NCI-H226 (cell line): ENCODE data around the gene GJB4.
"Not testable (repeated sequence)": the region's sequence is repeated elsewhere in the genome, so short reads cannot be mapped to it uniquely, and the experiment has no call there.

Experiments used
- DNase-seq: peaks from one replicate; pipeline ENCODE4 v3.0.0-alpha.2; 2015

GJB4 gene

GRCh38 chr1:34746785-34747637 is 12.5 kb upstream of the GJB4 start:
- DNase-seq: no peak

GRCh38 chr1:34747638-34747941 is 11.9 kb upstream of the GJB4 start:
- no peak for DNase-seq

- DNase-seq: no peak
Measured at GRCh38 chr1:34749992-34750391, 9.5 kb upstream of the GJB4 start.

GRCh38 chr1:34750610-34751009 is 8.9 kb upstream of the GJB4 start:
- DNase-seq: no peak

GRCh38 chr1:34753163-34753562 is 6.4 kb upstream of the GJB4 start:
- no peak for DNase-seq

GRCh38 chr1:34754964-34755637 is 4.4 kb upstream of the GJB4 start, which contains the start of gene GJB5:
GJB5 (plus strand) TSS chr1:34755047; CDS start chr1:34757331, 2,284 bp downstream.
- no peak for DNase-seq

- no peak for DNase-seq
Measured at GRCh38 chr1:34755961-34756360, 3.6 kb upstream of the GJB4 start.

- DNase-seq: no peak
Measured at GRCh38 chr1:34757386-34757785, 2.2 kb upstream of the GJB4 start.

GRCh38 chr1:34758751-34759150 is 789 bp upstream of the GJB4 start:
- DNase-seq: no peak

GRCh38 chr1:34761176-34761761 is 1.7 kb downstream of the GJB4 start:
- DNase-seq: no peak

GRCh38 chr1:34761776-34762307 is 2.3 kb downstream of the GJB4 start:
- no peak for DNase-seq

GRCh38 chr1:34762474-34763141 is 3.1 kb downstream of the GJB4 start:
- peak; percentile 55 for DNase-seq

GRCh38 chr1:34763142-34763781 is 3.7 kb downstream of the GJB4 start:
- peak; percentile 75 for DNase-seq

GRCh38 chr1:34768856-34769255 is 9.3 kb downstream of the GJB4 start:
- DNase-seq: no peak

- DNase-seq: no peak
Measured at GRCh38 chr1:34770891-34771504, 11.5 kb downstream of the GJB4 start.

GRCh38 chr1:34771573-34772371 is 12.2 kb downstream of the GJB4 start:
- DNase-seq: no peak

GRCh38 chr1:34773114-34773513 is 13.6 kb downstream of the GJB4 start:
- not testable (repeated sequence) for DNase-seq

- no peak for DNase-seq
Measured at GRCh38 chr1:34774957-34775356, 15.4 kb downstream of the GJB4 start.

GRCh38 chr1:34776911-34777310 is 17.4 kb downstream of the GJB4 start:
- no peak for DNase-seq

- DNase-seq: no peak
Measured at GRCh38 chr1:34777519-34778321, 18.2 kb downstream of the GJB4 start.
